CD4-positive, alpha-beta T cell treated with Interleukin-6 at 100 ng/mL for 8 hours (primary cell): Measurements from ENCODE around the gene YIPF7.

Experiments used
- DNase-seq: peaks from one replicate; pipeline ENCODE4 v3.0.0-alpha.2; 2020; ENCODE audit warnings: mixed read lengths, low spot score

Gene YIPF7

GRCh38 chr4:44623676-44624075 is 27.7 kb downstream of the YIPF7 start:
- DNase-seq, result no peak

- no peak for DNase-seq
Observed at GRCh38 chr4:44616621-44617020, 34.8 kb downstream of the YIPF7 start.

- DNase-seq, result no peak
Observed at GRCh38 chr4:44583393-44583792, 68.0 kb downstream of the YIPF7 start.

GRCh38 chr4:44580231-44580630 is 71.2 kb downstream of the YIPF7 start:
- no peak for DNase-seq

GRCh38 chr4:44578954-44579353 is 72.5 kb downstream of the YIPF7 start:
- DNase-seq, result no peak
